ENCODE data around the gene ZNF785.
"Not testable (repeated sequence)": the region's sequence is repeated elsewhere in the genome, so short reads cannot be mapped to it uniquely, and the experiment has no call there.

The ZNF785 gene

DNA sequence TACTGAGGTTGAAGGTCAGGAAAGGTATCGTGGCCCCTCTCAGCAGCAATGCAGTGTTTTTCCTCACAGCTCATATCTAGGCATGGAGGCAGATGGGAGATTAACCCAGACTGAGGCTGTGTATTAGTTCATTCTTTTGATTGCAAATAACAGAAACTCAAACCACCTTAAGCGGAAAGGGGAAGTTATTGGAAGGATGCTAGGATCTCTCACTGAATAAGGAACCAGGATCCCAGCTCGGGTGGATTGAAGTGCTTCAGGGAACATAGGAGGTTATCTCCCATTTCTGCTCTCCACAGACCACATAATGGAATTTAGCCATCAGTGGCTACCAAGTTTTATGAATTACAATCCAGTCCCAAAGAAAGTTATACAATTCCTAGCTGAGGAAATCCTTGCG, 16.5 kb upstream of the ZNF785 start:
- TF ChIP-seq, protein P1, sequence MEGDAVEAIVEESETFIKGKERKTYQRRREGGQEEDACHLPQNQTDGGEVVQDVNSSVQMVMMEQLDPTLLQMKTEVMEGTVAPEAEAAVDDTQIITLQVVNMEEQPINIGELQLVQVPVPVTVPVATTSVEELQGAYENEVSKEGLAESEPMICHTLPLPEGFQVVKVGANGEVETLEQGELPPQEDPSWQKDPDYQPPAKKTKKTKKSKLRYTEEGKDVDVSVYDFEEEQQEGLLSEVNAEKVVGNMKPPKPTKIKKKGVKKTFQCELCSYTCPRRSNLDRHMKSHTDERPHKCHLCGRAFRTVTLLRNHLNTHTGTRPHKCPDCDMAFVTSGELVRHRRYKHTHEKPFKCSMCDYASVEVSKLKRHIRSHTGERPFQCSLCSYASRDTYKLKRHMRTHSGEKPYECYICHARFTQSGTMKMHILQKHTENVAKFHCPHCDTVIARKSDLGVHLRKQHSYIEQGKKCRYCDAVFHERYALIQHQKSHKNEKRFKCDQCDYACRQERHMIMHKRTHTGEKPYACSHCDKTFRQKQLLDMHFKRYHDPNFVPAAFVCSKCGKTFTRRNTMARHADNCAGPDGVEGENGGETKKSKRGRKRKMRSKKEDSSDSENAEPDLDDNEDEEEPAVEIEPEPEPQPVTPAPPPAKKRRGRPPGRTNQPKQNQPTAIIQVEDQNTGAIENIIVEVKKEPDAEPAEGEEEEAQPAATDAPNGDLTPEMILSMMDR (IDR thresholded peaks at IDR 0.05; ENCODE audit: low read depth, low read length) = no peak
- no peak overlapping the region for H3K4me3 ChIP-seq (ENCODE audit: low read depth, low read length)

DNA sequence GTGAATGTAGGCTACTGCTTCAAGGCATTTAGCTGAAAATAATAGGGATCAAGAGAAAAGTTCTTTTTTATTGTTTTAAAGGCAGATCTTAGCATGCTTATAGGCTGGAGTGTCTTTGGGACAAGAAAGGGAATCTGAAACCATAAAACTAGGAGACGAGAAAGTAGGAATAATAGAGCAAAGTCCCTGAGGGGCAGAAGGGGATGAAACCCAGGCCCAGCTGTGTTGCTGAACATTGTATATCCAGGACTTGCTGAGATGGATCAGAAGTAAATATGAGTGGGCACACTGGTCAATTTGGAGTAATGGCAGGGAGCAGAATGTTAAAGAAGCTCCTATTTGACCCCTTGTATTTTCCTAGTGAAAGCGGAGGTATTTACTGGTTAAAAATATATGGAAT, 15.4 kb upstream of the ZNF785 start:
- TF ChIP-seq, protein P1 (IDR thresholded peaks at IDR 0.05; ENCODE audit: low read depth, low read length) = no peak
- H3K4me3 ChIP-seq (ENCODE audit: low read depth, low read length) = no peak overlapping the region

DNA sequence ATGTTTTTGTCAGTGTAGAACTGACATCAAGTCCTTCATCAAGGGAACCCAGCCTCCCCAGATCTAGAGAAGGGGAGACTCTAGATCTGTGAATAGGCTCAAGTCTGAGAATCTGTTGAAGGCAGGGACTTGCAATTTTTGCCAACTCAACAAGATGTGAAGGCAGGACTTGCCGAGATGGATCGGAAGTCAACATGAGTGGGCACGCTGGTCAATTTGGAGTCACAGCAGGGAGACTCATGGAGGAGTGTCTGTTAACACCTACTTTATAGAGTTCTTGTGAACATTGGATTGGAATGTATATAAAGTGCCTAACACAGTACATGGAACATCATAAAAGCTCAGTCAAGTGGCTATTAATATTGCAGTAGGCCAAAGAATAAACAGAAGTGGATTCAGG, 14.7 kb upstream of the ZNF785 start:
- H3K4me3 ChIP-seq (ENCODE audit: low read depth, low read length) = no peak overlapping the region
- TF ChIP-seq, protein P1 (IDR thresholded peaks at IDR 0.05; ENCODE audit: low read depth, low read length) = no peak

DNA sequence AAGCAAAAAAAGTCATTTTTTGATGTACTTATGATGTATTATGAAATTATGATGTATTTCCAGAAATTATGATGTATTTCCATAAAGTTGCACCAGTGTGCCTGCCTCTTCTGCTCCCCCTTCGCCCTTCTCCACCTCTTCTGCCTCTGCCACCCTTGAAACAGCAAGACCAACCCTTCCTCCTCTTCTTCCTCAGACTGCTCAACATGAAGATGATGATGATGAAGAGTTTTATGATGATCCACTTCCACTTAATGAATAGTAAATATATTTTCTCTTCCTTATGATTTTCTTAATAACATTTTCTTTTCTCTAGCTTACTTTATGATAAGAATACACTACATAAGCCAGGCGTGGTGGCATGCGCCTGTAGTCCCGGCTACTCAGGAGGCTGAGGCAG, 7.4 kb upstream of the ZNF785 start:
- no peak overlapping the region for H3K4me3 ChIP-seq (ENCODE audit: low read depth, low read length)
- TF ChIP-seq, protein P1 (IDR thresholded peaks at IDR 0.05; ENCODE audit: low read depth, low read length) = no peak

DNA sequence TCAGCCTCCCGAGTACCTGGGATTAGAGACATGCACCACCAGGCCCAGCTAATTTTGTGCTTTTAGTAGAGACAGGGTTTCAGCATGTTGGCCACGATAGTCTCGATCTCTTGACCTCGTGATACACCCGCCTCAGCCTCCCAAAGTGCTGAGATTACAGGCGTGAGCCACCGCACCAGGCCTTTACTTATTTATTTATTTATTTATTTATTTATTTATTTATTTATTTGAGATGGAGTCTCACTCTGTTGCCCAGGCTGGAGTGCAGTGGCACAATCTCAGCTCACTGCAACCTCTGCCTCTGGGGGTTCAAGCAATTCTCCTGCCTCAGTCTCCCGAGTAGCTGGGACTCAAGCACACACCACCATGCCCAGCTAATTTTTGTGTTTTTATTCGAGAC, 5.4 kb upstream of the ZNF785 start:
- not testable (repeated sequence) for H3K4me3 ChIP-seq (ENCODE audit: low read depth, low read length)

DNA sequence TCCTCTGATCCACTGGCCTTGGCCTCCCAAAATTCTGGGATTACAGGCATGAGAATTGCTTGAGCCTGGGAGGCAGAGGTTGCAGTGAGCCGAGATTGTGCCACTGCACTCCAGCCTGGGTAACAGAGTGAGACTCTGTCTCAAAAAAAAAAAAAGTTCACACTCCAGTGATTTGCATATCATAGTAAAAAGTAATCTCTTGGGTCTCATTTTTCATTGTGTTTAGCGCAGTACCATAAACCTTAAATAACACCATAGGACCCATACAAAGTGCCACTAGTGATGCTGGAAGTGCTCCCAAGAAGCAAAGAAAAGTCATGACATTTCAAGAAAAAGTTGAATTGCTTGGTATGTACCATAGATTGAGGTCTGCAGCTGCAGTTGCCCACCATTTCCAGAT, 4.1 kb upstream of the ZNF785 start:
- not testable (repeated sequence) for H3K4me3 ChIP-seq (ENCODE audit: low read depth, low read length)

DNA sequence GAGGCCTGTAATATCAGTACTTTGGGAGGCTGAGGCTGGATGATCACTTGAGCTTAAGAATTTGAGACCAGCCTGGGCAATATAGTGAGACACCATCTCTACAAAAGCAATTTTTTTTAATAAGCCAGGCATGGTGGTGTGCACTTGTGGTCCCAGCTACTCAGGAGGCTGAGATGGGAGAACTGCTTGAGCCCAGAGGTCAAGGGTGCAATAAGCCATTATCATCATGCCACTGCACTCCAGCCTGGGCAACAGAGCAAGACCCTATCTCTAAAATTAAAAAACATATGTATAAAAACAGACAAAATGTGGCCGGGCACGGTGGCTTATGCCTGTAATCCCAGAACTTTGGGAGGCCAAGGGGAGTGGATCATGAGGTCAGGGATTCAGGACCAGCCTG, 3.2 kb upstream of the ZNF785 start:
- H3K4me3 ChIP-seq (ENCODE audit: low read depth, low read length) = no peak overlapping the region
- TF ChIP-seq, protein P1 (IDR thresholded peaks at IDR 0.05; ENCODE audit: low read depth, low read length) = no peak

DNA sequence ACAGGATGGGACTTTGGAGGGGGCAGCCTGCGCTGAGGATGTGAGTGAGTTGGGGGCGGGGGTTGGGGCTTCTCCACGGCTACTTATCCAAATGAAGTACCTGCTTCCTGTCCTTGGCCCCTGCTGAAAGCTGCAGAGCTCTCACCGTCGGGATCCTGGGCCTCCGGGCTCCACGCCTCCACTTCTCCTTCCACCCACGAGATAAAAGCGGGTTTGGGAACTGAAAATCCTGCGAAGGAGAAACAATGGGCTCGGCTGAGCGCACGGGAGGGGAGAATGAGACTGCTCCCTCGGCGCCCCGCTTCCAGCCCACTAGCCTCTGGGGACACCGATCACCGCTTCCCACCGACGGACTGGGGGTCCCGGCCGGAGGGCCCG, 486 bp downstream of the ZNF785 start:
- TF ChIP-seq, protein P1 (IDR thresholded peaks at IDR 0.05; ENCODE audit: low read depth, low read length) = no peak
- H3K4me3 ChIP-seq (ENCODE audit: low read depth, low read length) = peak overlapping the region; percentile 66

Data from WI38 (cell line).